Stimulated activated CD4-positive, alpha-beta T cell treated with anti-CD3 and anti-CD28 coated beads, Interleukin-12 subunit alpha, Interleukin-12 subunit beta, amount 100 ng/mL, for 24 hours (primary cell): ENCODE results near the gene SURF1.

Experiments
- DNase-seq, 2 experiments: peaks; one replicate each; pipeline ENCODE4 v3.0.0-alpha.2; 2020; ENCODE audit warnings: low read depth in 2 of 2

The SURF1 gene

DNA sequence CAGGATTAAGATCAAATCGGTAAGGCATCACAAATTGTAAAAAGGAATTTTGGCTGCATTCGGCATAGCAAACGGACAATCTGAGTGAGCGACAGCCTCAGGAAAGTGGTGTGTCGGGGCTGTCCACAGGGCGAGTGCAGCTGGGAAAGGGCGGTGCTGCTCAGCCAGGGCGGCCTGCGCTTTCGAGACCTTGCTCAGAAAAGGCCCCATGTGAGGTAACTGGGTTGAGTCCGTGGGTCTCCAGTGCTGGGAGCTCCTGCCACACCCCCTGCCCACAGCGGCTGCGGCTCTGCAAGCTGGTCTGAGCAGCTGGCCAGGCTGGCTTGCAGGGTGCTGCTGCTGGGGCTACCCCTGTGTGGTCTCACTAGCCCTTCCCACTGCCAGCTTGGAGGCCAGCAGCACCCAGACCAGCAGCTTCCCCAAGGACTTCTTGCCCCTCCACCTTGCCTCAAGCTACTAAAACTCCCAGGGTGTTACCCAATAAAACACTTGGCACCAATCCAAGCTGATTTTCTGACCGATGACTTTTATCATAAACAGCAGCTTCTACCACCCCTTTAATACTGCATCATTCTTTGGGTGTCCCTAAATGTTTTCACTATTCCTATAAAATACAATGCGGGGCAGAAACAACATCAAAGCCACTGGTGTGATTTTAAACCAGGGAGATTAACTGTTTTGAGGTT lies 6.2 kb upstream of the SURF1 start:
- no peak for DNase-seq

DNA sequence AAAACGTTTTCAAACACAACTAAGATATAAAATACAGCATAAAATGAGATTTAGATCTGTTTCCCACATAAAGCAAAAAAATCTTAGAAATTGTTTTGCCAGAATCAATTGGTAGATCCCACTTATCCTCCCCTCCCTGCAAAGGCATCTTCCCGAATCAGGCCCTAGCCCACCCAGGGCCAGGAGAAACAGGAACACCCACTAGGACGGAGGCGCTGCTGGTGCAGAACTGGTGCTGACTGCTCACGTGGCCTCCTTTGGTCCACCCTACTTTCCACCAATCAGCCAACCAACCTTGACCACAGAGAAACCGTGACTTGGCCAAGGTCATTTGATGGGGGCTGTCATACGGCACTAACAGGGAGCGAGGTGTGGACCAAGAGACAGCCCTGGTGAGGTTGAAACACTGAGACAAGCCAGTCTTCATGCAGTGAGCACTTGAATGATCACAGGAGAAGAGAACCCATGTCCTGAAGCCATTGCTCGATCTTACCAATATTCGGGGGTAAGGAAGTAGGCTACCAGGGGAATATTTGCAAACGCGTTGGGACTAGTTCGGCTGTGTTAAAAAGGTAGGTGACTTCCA lies 5.3 kb upstream of the SURF1 start:
- DNase-seq = no peak

DNA sequence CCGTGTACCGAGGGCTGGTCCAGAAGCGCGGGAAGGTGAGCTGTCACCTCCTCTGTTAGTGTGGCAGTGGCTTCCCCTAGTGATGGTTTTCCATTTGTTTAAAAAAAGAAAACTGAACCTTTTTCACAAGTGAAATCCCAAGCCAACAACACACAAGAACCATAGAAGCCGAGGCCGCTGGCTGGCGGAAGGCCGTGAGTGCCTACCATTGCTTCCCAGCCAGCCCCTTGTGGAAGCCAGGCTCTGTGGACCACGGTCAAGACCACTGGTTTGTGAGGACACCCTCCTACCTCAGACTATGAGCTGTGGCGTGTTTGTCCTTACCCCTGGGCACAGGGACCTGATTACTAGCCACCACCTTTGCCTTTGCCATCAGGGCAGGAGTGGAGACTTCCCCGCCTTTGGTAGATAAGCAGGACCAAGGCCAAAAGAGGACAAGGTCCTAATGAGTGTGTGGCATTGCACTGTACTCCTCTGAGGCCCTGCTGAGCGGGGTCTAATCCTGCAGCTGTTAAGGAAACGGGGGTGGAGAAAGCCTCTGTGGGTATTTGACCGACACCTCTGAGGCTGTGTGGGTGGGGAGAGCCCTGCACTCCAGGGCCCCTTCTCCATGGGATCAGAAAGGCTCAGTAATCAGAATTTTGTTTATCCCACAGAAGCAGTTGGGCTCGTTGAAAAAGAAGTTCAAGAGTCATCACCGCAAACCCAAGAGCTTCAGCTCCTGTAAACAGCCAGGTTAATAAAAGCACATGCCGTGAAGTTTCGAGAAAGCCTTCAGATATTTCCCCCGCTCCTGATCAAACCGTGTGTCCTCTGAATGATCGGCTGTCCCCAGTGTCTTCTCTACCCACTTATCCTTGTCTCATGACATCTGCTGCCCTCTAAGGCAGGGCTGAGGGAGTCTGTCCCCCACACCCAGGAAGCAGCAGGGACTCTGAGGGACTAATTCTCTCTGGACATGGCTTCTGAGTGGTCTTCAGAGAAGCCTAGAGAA lies 4.4 kb upstream of the SURF1 start:
- DNase-seq = no peak

DNA sequence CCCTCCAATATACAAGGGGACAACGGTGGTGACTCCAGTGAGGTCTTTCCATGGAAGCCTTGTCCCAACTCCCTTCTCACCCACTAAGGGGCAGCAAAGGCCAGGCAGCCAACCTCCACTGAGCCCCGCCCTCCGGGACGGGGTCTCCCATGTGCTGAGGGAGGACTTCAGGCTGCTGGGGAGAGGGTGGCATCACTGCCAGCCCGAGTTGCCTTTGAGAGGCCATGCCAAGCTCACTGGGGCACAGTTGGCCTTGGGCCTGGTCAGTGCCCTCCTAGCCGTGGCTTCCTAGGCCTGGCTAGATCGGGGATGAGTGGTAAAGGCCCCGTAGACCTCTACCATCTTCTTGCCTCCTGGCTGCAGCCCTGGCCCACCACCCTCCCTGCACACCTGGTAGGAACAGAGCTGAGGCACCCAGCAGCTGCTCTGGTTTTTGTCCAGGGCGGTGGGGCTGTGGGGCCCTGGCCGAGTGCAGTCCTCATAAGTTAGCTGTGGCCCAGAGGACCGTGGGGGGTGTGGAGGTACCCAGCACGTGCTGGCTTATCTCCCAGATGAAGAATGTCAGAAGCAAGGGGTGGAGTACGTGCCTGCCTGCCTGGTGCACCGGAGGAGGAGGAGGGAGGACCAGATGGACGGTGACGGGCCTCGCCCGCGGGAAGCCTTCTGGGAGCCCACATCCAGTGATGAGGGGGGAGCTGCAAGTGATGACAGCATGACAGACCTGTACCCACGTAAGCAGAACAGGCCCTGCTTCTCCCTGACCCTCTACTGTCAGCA lies 3.3 kb upstream of the SURF1 start:
- DNase-seq = no peak

DNA sequence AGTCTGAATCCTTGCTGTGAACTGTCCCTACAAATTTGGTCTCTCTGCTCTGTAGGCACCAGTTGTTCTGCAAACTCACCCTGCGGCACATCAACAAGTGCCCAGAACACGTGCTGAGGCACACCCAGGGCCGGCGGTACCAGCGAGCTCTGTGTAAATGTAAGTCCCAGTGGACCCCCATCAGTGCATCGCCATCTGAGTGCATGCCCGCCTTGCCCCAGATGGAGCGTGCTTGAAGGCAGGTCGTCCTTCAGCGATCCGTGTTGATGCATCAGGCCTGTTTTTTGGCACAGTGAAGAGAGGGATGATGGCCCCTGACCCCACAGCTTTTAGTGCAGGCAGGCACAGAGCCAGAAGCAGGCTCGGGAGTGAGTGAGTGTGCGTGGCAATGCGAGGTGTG lies 1.4 kb upstream of the SURF1 start:
- no peak for DNase-seq

DNA sequence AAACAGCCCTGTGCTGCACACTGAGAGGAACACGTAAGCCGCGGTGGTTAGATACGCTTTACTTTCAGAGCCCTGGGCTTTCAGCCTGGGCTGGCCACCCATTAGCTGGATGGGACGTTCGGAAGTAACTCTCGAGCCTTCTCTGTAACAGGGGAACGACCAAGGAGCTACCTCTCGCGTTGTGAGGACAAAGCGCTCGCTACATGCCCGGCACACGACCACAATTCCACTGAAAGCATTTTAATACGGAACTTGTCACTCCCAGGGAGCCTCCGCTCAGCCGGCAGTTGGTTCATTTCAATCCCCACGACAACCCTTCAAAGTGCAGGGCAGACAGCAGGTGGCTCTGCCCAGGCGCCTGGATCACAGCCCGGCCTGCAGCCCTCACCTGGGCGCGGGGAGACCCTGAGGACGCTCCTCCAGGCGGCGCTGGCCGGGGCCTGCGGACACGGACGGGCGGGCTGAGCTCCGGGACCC lies 368 bp downstream of the SURF1 start:
- DNase-seq = no peak

DNA sequence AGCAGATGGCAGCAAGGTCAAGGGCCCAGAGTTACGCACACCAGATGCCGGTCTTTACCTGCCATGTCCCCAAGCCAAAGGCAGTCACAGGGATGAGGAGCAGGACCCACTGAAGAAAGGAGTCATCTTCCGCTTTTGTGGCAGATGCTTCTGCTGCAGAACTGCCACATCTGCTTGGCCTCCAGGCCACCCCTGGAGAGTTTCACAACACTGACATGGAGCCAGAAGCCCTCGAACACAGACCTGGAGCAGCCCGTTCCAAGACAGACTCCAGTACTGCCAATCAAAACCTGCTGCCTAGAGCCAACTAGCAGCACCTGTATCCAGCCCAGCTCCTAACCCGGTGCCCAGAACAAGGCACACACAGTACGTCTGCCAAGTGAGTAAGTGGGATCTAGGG lies 1.5 kb downstream of the SURF1 start:
- DNase-seq = no peak

DNA sequence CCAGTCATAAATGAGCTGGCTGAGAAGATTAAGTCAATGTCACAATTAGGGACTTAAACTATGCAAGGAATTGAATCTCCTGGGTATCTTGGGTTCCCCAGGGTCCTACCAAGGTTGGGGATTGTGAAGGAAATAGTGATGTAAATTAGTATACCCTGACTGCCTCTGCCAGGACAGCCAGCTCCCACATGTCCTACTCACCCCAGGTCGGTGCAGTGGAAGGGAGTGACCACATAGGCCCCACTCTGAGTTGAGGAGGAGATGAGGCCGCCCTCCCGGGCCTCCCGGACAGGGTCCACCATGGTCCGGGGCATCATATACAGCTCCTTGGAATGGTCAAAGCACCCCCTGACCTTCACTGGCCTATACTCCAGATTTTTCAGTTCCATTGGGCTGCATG lies 2.7 kb downstream of the SURF1 start:
- DNase-seq = no peak

DNA sequence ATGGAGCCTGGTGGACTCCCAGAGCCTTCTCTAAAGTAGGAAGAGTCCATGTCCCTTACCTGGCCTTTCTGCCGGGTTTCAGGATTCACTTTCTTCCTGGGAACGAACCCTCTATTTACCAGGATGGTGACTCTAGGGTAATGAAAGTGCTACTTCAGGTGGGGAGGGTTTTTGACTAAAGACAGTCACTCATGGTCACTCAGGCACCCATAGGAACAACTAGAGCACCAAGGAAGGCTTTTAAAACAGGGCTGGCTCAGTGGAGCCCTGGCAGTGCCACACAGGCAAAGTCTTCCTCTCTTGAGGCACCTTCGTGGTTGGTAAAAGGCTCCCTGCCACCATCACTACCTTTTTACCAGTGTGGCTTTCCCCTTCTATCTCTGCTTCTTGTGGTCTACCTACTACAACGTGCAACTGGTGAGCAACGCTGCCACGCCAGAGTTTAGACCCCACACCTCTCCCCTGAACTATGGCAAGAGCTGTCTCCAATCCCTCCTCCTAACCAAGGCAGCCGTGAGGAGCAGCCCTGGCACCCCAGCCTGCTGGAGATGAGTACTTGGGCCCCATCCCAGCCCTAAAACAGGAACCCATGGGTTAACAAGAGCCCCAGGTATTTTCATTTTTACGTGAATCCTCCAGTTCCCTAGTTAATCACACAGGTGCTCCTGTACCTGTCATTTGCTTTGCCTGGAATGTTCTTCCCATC lies 3.5 kb downstream of the SURF1 start:
- no peak for DNase-seq

DNA sequence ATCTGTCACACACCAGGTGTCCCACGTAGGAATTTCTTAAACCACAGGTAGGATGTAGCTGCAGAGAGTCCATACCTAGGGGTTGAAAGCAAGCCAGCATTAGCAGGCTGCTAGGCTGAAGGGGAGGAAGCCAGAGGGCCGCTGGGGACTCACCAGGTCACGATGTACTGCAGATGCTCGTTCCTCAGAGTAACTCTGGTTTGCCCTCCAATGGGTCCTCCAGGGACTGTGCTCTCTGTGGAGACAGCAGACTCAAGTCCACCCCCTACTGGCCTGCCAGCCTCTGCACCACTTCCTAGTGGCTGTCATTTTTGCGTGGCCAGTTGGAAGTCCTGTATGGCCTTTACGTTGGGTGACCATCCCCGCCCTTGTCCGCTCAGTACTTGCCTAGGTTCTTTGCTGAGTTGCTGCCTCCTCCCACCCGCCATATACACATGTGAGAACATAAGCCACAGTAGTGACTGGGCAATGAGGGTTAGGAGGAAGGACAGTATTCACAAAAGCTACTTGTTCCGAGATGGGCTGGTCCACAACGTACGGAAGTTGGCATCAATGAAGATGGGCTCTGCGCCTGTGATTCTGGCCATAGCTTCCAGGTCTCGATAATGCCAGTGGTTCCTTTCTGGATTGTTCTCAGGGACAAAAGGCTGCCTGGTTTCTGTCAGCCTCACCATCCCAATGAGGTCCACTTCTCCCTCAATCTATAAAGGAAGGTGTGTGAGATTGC lies 4.2 kb downstream of the SURF1 start:
- DNase-seq = no peak

DNA sequence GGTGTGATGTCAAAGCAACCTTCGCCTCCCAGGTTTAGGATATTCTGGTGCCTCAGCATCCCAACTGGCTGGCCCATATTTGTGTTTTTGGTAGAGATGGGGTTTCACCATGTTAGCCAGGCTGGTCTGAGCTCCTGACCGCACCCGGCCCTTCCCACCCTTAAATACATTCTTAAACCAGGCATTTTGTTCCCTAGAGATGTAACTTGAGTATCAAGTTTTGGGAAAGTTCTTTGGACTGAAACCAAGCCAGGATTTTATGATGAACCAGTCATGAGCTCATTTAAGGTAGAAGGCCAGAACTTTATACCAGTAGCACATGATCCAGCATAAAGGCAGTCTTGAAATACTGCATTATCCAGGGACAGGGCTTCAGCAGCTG lies 4.8 kb downstream of the SURF1 start:
- no peak for DNase-seq

DNA sequence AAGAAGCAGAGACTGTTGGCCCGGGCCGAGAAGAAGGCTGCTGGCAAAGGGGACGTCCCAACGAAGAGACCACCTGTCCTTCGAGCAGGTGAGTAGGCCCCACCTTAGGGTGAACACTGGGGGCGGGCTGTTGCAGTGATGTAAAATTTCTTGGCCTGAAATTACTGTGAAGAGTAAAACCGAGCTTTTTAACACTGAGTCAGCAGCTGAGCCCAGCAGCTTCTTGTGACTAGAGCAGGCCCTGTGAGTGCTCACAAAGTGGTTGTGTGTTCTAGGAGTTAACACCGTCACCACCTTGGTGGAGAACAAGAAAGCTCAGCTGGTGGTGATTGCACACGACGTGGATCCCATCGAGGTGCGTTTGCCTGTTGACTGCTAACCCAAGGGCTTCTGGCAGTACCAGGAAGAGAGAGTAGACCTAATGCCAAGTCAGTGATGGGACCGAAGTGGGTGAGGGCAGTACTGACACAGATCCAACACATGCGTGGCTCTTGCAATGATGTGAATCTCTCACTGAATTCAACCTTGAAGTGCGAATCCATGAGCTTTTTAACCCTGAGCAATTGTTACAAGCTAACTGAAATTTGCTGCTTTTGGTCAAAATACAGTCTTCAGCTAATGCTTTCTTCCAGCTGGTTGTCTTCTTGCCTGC lies 6.2 kb downstream of the SURF1 start:
- no peak for DNase-seq

DNA sequence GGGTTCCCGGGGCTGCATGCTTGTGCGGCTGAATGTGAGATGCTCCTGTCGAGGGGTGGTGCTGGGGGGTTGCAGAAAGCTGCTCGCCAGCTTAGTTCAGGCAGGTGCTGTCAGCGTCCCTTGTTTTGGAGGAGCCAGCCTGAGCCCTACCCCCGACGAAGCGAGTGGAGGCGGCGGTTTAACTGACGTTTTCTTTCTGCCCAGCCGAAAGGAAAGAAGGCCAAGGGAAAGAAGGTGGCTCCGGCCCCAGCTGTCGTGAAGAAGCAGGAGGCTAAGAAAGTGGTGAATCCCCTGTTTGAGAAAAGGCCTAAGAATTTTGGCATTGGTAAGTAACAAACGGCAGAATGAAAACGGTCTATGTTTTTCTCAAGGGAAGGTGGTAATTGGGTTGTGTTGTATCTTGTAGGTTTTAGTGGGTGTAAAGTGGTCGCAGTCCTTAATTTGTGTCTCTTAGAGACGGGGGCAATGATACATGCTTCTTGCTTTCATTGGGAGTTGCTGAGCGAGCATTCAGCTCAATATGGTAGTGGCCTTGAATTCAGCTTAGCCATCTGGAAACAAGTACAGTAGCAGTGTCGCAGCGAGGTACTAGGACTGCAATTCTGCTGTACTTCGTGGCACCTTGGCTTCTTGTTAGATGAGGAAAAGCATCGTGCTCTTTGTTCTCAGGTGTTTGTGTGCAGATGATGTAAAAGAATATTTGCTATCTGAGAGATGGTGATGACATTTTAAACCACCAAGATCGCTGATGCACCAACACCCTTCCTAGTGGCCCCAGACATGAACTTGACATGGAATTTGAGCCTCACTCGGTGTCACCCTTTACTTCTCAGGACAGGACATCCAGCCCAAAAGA lies 7.3 kb downstream of the SURF1 start:
- DNase-seq = no peak

DNA sequence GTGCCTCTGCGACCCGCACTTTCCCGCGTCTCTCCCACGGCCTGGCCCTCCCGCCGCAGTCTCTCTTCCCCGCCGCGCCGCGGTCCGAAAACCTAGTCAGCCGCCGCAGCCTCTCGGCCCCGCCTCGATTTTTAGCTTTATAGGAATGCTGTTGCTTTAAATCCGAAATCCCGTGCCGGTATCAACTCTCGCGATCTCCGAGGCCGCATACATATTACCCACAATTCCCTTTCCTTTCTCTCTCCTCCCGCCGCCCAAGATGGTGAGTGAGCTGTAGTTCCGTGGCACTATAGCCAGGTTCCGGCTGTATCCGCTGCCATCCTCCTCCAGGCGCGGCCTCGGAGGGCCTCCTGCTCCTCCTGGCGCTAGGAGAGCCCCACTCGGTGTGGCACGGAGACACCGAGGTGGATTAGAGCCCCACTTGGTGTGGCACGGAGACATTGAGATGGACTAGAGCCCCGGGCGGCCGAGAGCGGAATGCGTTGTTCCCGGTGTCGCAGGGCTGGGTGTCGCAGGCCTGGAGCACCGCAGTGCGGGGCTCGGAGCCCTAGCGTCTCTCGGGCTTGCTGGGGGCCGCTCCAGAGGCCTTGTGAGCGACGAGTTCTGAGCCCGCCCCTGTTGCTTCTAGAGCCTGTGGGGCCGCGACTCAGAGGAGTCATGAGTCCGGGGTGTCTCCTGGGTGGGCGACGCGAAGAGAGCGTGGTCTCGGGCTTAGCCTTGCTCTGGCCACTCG lies 8.1 kb downstream of the SURF1 start, which contains the start of the genes MED22 and RPL7A:
Gene MED22, minus strand, starts transcription at position 147 of the 733 bp plus-strand sequence. CDS start 1,469 bp downstream, outside the sequence.
Gene RPL7A, plus strand, starts transcription at position 234 of the 733 bp plus-strand sequence. Its CDS starts 26 bp downstream, at position 260.
- DNase-seq = peak; percentile 84 to 91

DNA sequence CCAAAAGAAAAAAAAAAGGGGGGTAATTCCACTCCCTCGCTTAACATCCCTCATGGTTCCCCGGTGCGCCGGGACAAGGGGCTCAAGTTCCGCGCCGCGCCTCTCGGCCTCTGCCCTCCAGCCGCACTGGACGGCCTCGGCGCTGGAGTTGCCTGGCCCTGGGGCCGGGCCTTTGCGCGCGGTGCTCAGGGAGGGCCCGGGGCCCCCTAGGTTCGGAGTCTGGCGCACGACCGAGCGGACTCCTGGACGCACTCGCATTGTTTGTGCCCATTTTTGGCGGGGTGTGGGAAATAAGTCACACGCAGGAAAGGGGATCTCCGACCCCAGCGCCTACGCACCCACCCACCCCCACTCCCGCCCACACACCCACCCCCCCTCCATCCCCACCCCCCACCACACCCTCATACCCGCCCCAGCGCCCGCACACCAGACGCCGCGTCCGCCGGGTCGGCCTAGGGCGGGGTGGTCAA lies 8.7 kb downstream of the SURF1 start:
- no peak for DNase-seq

DNA sequence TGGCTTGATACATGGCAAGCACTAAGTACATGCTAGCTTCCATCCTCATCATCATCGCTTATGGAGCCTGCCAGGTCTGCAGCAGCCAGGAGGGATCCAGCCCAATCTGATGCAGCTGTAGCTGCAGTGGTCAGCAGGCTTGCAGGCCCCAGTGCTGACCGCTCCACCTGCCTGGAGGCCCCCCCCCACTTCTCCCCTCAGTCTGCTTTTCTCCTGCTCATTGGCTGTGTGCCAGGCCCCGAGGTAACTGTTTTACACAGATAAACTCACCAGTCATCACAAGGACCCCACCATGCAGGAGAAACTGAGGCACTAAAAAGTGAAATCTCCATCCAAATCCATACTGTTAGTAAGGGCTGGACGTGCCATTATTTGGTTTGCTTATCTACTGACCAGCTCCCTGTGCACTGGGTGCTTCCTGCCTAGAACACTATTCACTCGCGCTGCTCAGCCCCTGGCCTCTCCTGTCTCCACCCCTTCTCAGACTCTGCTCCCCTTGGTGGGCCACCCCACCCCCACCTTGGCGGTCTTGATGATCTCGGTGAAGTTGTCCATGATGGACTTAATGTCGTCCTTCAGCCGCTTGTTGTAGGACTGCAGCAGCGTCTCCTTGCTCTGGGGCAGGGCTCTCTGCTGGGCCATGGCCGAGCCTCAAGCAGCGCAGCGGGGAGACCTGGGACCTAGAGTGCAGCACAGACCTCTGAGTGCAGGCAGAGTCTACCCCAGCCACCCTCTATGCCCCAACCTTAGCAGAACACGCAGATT lies 10.1 kb downstream of the SURF1 start:
- no peak for DNase-seq

DNA sequence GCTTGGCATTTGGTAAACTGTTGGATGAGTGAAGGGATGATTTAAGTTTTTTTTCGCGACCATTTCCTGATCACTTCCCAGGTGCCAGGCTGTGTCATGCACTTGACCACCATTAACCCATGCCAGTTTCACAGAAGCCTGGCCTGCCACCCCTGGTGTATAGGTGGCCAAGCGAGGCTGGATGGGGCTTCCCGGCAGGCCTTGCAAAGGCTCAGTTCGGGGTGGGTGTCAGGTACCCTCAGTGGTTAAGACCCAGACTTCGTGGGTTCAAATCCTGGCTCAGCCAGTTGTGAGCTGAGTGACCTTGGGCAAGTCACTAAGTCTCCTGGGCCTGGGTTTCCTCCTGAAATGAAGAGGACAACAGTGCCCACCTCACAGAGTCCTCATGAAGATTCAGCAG lies 10.7 kb downstream of the SURF1 start:
- DNase-seq = no peak
